ENCODE measurements around the gene CLDN7.

The CLDN7 gene

DNA sequence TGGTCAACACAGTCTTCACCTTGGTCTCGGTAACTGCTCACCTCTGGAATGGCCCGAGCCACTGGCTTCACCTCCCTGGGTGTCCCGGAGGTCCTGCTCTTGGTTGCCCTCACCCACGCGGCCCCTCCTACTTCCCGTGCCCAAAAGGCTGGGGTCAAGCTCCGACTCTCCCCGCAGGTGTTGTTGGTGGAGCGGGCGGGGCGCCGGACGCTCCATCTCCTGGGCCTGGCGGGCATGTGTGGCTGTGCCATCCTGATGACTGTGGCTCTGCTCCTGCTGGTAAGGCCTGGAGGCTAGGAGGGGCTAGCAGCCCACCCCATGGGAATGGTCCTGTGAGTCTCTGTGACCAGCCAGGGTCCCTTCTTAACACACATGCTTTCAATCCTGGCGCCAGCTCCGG lies 22.6 kb upstream of the CLDN7 start:
- DNase-seq, result peak; percentile 12

DNA sequence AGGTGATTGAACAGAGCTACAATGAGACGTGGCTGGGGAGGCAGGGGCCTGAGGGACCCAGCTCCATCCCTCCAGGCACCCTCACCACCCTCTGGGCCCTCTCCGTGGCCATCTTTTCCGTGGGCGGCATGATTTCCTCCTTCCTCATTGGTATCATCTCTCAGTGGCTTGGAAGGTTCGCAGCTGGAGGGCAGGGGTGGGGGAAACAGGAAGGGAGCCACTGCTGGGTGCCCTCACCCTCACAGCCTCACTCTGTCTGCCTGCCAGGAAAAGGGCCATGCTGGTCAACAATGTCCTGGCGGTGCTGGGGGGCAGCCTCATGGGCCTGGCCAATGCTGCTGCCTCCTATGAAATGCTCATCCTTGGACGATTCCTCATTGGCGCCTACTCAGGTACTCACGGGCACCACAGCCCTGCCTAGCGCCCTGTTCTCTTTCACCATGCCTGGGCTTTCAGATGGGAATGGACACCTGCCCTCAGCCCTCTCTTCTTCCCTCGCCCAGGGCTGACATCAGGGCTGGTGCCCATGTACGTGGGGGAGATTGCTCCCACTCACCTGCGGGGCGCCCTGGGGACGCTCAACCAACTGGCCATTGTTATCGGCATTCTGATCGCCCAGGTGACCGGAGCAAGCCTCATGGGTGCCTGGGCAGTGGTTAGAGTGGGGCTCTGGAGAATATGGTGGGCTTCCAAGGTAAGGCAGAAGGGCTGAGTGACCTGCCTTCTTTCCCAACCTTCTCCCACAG lies 21.4 kb upstream of the CLDN7 start:
- DNase-seq, result no peak

- DNase-seq, result peak; percentile 8
These were observed 20.6 kb upstream of the CLDN7 start for GRCh38 chr17:7282752-7283321.

GRCh38 chr17:7281953-7282751 lies 19.9 kb upstream of the CLDN7 start:
- peak; percentile 6 for DNase-seq

DNA sequence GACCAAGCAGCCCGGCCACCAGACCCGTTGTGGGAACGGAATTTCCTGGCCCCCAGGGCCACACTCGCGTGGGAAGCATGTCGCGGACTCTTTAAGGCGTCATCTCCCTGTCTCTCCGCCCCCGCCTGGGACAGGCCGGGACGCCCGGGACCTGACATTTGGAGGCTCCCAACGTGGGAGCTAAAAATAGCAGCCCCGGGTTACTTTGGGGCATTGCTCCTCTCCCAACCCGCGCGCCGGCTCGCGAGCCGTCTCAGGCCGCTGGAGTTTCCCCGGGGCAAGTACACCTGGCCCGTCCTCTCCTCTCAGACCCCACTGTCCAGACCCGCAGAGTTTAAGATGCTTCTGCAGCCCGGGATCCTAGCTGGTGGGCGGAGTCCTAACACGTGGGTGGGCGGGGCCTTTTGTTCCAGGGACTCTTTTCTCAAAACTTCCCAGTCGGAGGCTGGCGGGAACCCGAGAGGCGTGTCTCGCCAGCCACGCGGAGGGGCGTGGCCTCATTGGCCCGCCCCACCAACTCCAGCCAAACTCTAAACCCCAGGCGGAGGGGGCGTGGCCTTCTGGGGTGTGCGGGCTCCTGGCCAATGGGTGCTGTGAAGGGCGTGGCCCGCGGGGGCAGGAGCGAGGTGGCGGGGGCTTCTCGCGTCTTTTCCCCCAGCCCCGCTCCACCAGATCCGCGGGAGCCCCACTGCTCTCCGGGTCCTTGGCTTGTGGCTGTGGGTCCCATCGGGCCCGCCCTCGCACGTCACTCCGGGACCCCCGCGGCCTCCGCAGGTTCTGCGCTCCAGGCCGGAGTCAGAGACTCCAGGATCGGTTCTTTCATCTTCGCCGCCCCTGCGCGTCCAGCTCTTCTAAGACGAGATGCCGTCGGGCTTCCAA lies 19.0 kb upstream of the CLDN7 start, which contains the start of gene SLC2A4:
TSS of gene SLC2A4 (plus strand) at position 645 of the 879 bp plus-strand sequence. CDS start at position 862, 217 bp downstream.
- peak; percentile 91 for DNase-seq

- no peak for DNase-seq
These were observed 18.3 kb upstream of the CLDN7 start for GRCh38 chr17:7280519-7281073.

DNA sequence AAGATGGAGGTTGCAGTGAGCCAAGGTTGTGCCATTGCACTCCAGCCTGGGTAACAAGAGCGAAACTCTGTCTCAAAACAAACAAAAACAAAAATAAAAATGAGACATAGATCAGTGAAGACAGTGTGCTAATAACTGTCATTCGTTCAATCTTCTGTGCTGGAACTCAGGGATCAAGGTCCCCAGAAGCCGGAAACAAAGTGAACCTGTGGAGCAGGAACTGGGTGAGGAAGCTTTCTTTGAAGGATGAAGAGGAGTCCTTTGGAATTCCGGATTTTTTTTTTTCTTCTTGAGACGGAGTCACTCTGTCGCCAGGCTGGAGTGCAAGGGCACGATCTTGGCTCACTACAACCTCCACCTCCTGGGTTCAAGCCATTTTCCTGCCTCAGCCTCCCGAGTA lies 17.2 kb upstream of the CLDN7 start:
- DNase-seq, result no peak

GRCh38 chr17:7266784-7267183 lies 4.5 kb upstream of the CLDN7 start:
- no peak for DNase-seq

DNA sequence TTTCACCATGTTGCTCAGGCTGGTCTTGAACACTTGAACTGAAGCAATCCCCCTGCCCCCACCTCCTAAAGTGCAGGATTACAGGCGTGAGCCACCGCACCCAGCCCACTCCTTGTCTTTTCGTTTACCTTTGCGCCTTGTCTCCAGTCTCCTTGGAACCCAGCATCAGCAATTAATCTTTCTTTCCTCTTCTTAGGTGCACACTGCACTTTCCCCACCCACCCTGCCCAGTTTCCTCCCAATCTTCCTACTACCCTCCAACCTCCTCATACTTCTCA lies 1.5 kb upstream of the CLDN7 start:
- no peak for DNase-seq

DNA sequence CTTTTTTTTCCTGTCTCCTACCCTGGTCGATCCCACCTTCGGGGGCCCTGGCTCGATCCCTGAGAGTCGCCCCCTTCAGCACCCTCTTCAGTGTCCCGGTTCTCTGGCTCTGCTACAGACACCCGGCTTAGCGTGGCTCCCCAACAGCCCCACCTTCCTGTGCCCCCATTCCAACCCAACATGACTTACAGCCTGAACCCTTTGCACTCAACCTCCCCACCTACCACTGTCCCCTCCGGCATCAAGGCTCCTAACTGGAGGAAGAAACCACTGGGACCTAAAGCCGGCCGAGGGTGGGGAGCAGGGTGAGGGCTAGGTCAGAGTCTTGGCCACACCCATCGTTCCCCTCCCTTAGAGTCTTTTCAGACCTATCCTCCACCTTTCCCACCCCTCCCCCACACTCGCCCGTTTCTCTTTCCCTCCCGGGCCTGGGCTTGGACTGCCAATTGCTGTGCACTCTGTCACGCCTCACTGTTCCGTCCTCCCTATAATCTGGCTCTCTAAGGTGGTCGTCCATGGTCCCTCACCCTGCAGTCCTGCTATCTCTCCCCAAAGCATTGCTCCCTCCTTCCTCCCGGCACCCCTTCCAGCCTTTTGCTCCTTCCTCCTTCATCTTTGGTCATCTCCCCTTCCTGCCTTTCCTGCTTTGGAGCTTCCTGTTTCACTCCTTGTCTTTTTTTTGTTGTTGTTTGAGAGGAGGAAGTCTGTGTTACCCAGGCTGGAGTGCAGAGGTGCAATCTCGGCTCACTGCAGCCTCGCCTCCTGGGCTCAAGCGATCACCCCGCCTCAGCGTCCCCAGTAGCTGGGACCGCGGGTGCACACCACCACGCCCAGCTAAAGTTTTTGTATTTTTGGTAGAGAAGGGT lies 890 bp upstream of the CLDN7 start:
- DNase-seq, result no peak

DNA sequence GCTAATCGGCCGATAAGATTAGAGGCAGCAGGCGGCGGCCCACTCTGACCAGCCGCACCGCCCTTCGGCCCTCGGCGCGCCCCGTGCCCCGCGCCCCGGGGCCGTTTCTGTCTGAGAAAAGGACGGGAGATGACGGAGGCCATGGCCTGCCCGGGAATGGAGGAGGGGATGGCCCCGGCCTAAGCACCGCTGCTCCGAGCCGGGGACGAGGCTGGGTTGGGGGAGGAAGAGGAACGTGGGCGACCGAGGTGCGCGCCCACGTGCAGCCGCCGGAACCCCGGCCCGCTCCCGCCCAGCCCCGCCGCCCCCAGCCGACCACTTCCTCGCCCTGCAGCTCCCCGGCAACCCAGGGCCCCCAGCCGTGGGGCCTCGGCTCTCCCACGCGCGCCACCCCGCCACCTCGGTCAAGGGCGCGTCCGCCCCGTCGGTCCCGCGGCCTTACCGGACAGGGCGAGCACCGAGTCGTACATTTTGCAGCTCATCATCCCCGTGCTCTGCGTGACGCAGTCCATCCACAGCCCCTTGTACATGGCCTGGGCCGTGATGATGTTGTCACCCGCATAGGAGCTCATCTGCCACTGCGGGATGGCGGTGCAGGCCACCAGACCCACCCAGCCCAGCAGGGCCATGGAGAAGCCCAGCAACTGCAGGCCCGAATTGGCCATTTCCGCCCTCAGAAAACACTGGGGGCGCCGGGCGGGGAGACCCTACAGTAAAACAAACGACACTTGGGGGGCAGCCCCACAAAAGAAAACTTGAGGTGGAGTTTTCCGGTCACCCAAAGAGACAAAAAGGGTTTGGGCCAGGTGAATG lies 693 bp downstream of the CLDN7 start:
- DNase-seq, result no peak

- DNase-seq, result no peak
These were observed 1.5 kb downstream of the CLDN7 start for GRCh38 chr17:7260651-7261378.

- DNase-seq, result no peak
These were observed 2.1 kb downstream of the CLDN7 start for GRCh38 chr17:7260151-7260550.

- no peak for DNase-seq
These were observed 2.8 kb downstream of the CLDN7 start for GRCh38 chr17:7259555-7259889.

DNA sequence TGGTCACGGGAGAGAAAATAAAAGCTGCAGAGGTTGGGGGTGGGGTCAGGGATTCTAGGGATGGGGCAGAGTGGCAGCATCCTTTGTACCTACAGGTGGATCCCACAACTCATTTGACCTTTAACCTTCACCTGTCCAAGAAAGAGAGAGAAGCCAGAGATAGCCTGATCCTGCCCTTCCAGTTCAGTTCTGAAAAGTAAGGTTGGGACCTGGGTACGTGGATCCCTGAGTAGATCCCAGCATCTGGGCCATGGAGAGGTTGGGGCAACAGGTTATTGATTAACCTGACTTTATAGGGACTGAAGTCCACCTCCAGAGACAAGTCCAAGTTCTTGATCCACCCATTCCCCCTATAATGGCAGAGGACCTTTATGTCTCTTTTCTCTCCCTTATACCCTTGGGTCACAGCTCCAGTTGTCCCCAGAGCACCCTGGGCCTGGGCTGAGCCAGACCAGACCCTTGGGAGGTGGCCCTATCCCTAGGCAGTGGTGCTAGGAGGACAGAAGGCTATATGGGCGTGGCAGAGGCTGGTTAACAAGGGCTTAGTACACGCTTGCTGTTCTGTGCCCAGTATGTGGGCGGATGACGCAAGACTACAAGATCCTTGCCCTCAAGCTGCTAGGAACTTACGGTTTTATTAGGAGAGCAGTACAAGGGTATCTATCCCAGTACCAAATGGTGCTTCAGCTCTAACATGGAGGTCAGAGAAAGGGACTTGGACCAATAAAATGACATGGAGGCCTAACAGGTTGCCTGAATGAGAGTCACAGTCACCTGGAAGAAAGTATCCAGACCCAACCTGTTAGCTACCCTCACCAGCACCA lies 3.3 kb downstream of the CLDN7 start:
- DNase-seq, result no peak

DNA sequence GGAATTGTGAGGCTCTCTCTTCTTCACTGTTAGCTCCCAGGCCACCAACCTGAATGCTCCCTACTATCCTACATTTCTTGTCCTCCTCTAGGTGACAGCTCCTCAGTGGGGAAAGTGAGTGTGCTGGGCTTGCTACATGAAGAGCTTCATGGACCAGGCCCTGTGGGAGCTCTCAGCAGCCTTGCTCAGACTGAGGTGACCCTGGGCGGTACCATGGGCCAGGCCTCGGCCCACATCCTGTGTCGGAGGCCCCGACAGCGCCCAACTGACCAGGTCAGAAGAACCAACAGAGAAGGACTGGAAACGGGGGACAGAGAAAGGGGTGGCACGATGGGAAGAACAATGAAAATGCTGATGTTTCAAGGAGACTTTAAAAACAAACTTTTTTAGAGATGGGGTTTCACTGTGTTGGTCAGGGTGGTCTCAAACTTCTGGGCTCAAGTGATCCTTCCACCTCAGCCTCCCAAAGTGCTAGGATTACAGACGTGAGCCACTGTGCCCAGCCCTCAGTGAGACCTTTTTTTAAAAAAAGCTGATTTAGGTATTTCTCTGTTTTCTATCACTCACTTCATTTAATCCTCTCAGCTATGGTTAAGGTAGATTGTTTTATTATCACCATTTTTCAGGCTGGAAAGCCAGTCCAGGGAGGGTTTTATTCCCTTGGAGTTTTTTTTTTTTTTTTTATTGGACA lies 5.4 kb downstream of the CLDN7 start:
- DNase-seq, result no peak

DNA sequence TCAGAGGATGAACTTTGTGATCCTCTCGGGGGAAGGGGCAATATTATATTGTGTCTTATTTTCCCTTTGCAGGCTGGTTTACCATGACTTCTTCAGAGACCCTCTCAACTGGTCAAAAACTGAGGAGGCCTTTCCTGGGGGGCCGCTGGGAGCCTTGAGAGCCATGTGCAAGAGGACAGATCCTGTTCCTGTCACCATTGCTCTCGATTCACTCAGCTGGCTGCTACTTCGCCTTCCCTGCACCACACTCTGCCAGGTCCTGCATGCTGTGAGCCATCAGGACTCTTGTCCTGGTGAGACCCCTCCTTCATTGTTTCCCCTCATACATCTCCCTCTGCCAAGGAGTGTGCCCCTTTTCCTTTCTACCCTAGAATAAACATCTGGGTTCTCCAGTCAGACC lies 7.8 kb downstream of the CLDN7 start:
- DNase-seq, result no peak

DNA sequence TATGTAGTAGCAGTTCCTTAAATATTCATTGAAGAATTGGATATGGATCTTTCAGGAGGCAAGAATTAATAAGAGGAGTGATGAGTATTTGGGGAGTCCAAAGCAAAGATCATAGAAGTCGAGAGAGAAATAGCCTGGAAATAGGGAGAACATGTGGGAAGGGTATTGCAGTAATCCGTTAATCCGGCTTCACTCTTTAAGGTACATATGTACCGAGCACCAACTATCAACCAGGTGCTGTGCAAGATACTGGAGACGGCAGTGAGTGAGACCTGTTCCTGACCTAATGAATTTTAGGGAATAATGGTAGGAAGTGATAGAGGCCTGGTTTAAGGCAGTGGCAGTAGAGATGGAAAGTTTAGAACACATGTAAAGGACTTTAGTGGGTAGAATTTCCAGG lies 9.2 kb downstream of the CLDN7 start:
- no peak for DNase-seq

All from 8988T (cell line).